HepG2 (cell line): ENCODE measurements around the gene HMG20B. TPM values are rescaled to one million over a fixed set of nuclear protein-coding genes. Genes with fewer than 3 reads are reported as not detected.

Experiments
- BRF2 ChIP-seq: sonication (generic); formaldehyde crosslinking; IDR thresholded peaks from 2 replicates; pipeline ENCODE4 v1.8.1; 2022; ENCODE audit warnings: mild to moderate bottlenecking, missing genetic modification reagents
- CBX5 ChIP-seq: sonication (generic); formaldehyde crosslinking; IDR thresholded peaks from 2 replicates; pipeline ENCODE4 v1.4.0; 2020; ENCODE audit warnings: missing genetic modification reagents, borderline replicate concordance
- FOXK1 ChIP-seq: sonication (generic); formaldehyde crosslinking; IDR thresholded peaks from 2 replicates; pipeline ENCODE4 v1.4.0; 2020; ENCODE audit warnings: low read depth, missing genetic modification reagents, borderline replicate concordance
- FOXM1 ChIP-seq: sonication (generic); formaldehyde crosslinking; IDR thresholded peaks from 2 replicates; pipeline ENCODE4 v1.5.0; 2020; ENCODE audit warnings: missing genetic modification reagents
- GABPB1 ChIP-seq: IDR thresholded peaks from 2 replicates; pipeline ENCODE4 v1.6.1; 2016; ENCODE audit warnings: mild to moderate bottlenecking, missing genetic modification reagents, moderate library complexity, missing compliant biosample characterization
- HNRNPLL ChIP-seq: fragments of 200-400 bp; formaldehyde crosslinking; IDR thresholded peaks from 2 replicates; pipeline ENCODE4 v1.6.1; 2017; ENCODE audit warnings: mild to moderate bottlenecking, low read depth, low read length; ENCODE audit not compliant: poor library complexity, severe bottlenecking
- HOXA5 ChIP-seq: sonication (generic); formaldehyde crosslinking; IDR thresholded peaks from 2 replicates; pipeline ENCODE4 v1.4.0; 2020; ENCODE audit warnings: missing genetic modification reagents
- ISX ChIP-seq: sonication (generic); formaldehyde crosslinking; conservative IDR thresholded peaks from 2 replicates; pipeline ENCODE4 v1.5.0; 2020; ENCODE audit warnings: missing genetic modification reagents
- KDM5B ChIP-seq: sonication (generic); formaldehyde crosslinking; IDR thresholded peaks from 2 replicates; pipeline ENCODE4 v1.4.0; 2020; ENCODE audit warnings: missing genetic modification reagents, mild to moderate bottlenecking, borderline replicate concordance
- KLF9 ChIP-seq: IDR thresholded peaks from 2 replicates; pipeline ENCODE4 v1.6.1; 2016; ENCODE audit warnings: low read depth
- MAFF ChIP-seq: IDR thresholded peaks from 2 replicates; pipeline ENCODE4 v1.6.1; 2011; ENCODE audit warnings: low read depth, low read length, improper control_type of control experiment
- MEIS1 ChIP-seq: sonication (generic); formaldehyde crosslinking; IDR thresholded peaks from 2 replicates; pipeline ENCODE4 v1.9.0; 2021; ENCODE audit warnings: mild to moderate bottlenecking, missing genetic modification reagents, moderate library complexity, borderline replicate concordance
- MTA1 ChIP-seq: sonication (generic); formaldehyde crosslinking; IDR thresholded peaks from 2 replicates; pipeline ENCODE4 v1.4.0; 2020; ENCODE audit warnings: missing genetic modification reagents, mild to moderate bottlenecking, borderline replicate concordance
- MYC ChIP-seq: sonication (generic); formaldehyde crosslinking; IDR thresholded peaks from 2 replicates; pipeline ENCODE4 v1.9.0; 2021; ENCODE audit warnings: missing genetic modification reagents, borderline replicate concordance
- RBAK ChIP-seq: sonication (generic); formaldehyde crosslinking; IDR thresholded peaks from 2 replicates; pipeline ENCODE4 v1.5.1; 2020; ENCODE audit warnings: mild to moderate bottlenecking, missing genetic modification reagents
- RORA ChIP-seq: sonication (generic); formaldehyde crosslinking; IDR thresholded peaks from 2 replicates; pipeline ENCODE4 v1.5.0; 2020; ENCODE audit warnings: mild to moderate bottlenecking, missing genetic modification reagents, moderate library complexity
- SRF ChIP-seq: IDR thresholded peaks from 2 replicates; pipeline ENCODE4 v1.6.1; 2011; ENCODE audit warnings: mild to moderate bottlenecking, low read depth, low read length, moderate library complexity
- TOE1 ChIP-seq: sonication (generic); formaldehyde crosslinking; IDR thresholded peaks from 2 replicates; pipeline ENCODE4 v1.4.0; 2020; ENCODE audit warnings: mild to moderate bottlenecking, missing genetic modification reagents
- ZBTB20 ChIP-seq: sonication (generic); formaldehyde crosslinking; IDR thresholded peaks from 2 replicates; pipeline ENCODE4 v1.8.1; 2023; ENCODE audit warnings: missing genetic modification reagents, low read depth, mild to moderate bottlenecking, borderline replicate concordance
- ZBTB33 ChIP-seq: sonication (generic); formaldehyde crosslinking; IDR thresholded peaks from 2 replicates; pipeline ENCODE4 v1.4.0; 2020; ENCODE audit warnings: missing genetic modification reagents
- ZNF101 ChIP-seq: sonication (generic); formaldehyde crosslinking; IDR thresholded peaks from 2 replicates; pipeline ENCODE4 v1.4.0; 2020; ENCODE audit warnings: mild to moderate bottlenecking, low read depth, missing genetic modification reagents, borderline replicate concordance
- ZNF335 ChIP-seq: sonication (generic); formaldehyde crosslinking; IDR thresholded peaks from 2 replicates; pipeline ENCODE4 v1.4.0; 2020; ENCODE audit warnings: missing genetic modification reagents
- ZNF354B ChIP-seq: sonication (generic); formaldehyde crosslinking; IDR thresholded peaks from 2 replicates; pipeline ENCODE4 v1.8.0; 2022; ENCODE audit warnings: mild to moderate bottlenecking, missing genetic modification reagents
- ZNF431 ChIP-seq: sonication (generic); formaldehyde crosslinking; IDR thresholded peaks from 2 replicates; pipeline ENCODE4 v1.9.0; 2022; ENCODE audit warnings: missing genetic modification reagents, low read depth, mild to moderate bottlenecking, borderline replicate concordance
- ZNF704 ChIP-seq: sonication (generic); formaldehyde crosslinking; IDR thresholded peaks from 2 replicates; pipeline ENCODE4 v1.8.1; 2023; ENCODE audit warnings: mild to moderate bottlenecking, inconsistent platforms, moderate library complexity, missing genetic modification reagents, borderline replicate concordance
- ZNF780A ChIP-seq: sonication (generic); formaldehyde crosslinking; IDR thresholded peaks from 2 replicates; pipeline ENCODE4 v1.8.0; 2022; ENCODE audit warnings: mild to moderate bottlenecking, missing genetic modification reagents, moderate library complexity
- polyA plus RNA-seq, 8 experiments: library from polyadenylated mRNA; depleted of rRNA in 3 of 8; stranded (reverse) in 7 of 8; unstranded in 1 of 8; fragments of >200 nt; fragmentation: Illumina TruSeq in 4 of 8; extraction: Trizol in 4 of 8; gene quantifications; 2 replicates each; pipeline versions ENCODE4 v1.2.1 to v1.2.3, GENCODE V29; 2011 to 2016; ENCODE audit warnings: low read depth in 4 of 8, missing spikeins in 1 of 8, mixed read lengths in 1 of 8; ENCODE audit not compliant: insufficient read depth in 1 of 8
- total RNA-seq, 5 experiments: library from RNA; depleted of rRNA; stranded (reverse); fragments of >200 nt; fragmentation: Illumina TruSeq; extraction: Trizol; gene quantifications; 2 replicates each; pipeline ENCODE4 v1.2.3, GENCODE V29; 2016; ENCODE audit warnings: low read depth in 1 of 5

The HMG20B gene
- total and polyA plus RNA-seq, 2 of the 13 experiments (the other 11 are each of a cell fraction or from before 2014, with no cell fraction given): 23.9 to 29.2 TPM

GRCh38 chr19:3544742-3545668 lies 27.7 kb upstream of the HMG20B start (continued):
- TF ChIP-seq ZNF704 (CRISPR knock-in tag): no peak
- TF ChIP-seq ZNF431 (CRISPR knock-in tag): no peak
- no peak for TF ChIP-seq MEIS1
- TF ChIP-seq ZNF354B: no peak
- peak; percentile 87; the same call in 1 of the 2 replicates for TF ChIP-seq ZBTB33 (CRISPR knock-in tag)
- TF ChIP-seq KDM5B: no peak
- peak; percentile 48; the same call in 1 of the 2 replicates for TF ChIP-seq MYC (CRISPR knock-in tag)
- TF ChIP-seq KLF9 (CRISPR knock-in tag): no peak
- TF ChIP-seq MTA1 (CRISPR knock-in tag): peak; percentile 62; the same call in 1 of the 2 replicates
- no peak for TF ChIP-seq BRF2 (CRISPR knock-in tag)
- TF ChIP-seq ZBTB20 (CRISPR knock-in tag): no peak
- no peak for TF ChIP-seq RORA (CRISPR knock-in tag)
- TF ChIP-seq ISX (CRISPR knock-in tag): no peak
- no peak for TF ChIP-seq TOE1 (CRISPR knock-in tag)
- no peak; the same call in 1 of the 2 replicates for TF ChIP-seq GABPB1 (CRISPR knock-in tag)
- TF ChIP-seq HNRNPLL: peak; percentile 32
- TF ChIP-seq FOXM1 (CRISPR knock-in tag): no peak
- TF ChIP-seq ZNF780A (CRISPR knock-in tag): no peak
- TF ChIP-seq ZNF101 (CRISPR knock-in tag): no peak
- peak; percentile 60; the same call in 1 of the 2 replicates for TF ChIP-seq ZNF335 (CRISPR knock-in tag)
- TF ChIP-seq MAFF: no peak
- no peak for TF ChIP-seq SRF
- TF ChIP-seq RBAK (CRISPR knock-in tag): no peak
- TF ChIP-seq CBX5: peak; percentile 17; the same call in 1 of the 2 replicates
- no peak for TF ChIP-seq FOXK1 (CRISPR knock-in tag)
- TF ChIP-seq HOXA5 (CRISPR knock-in tag): no peak
